GM21423 (cell line): ENCODE data around the gene CALML5.
"Not testable (repeated sequence)": the region's sequence is repeated elsewhere in the genome, so short reads cannot be mapped to it uniquely, and the experiment has no call there.

Source experiments
- ATAC-seq: cut with Tn5 transposase; IDR thresholded peaks from one replicate; pipeline ENCODE4 v1.9.1; 2021; ENCODE audit warnings: mild to moderate bottlenecking, moderate library complexity; ENCODE audit not compliant: unreplicated experiment

Gene CALML5

GRCh38 chr10:5485948-5486852, 13.2 kb downstream of the CALML5 start:
- ATAC-seq, result no peak

GRCh38 chr10:5485290-5485689, 14.1 kb downstream of the CALML5 start:
- ATAC-seq, result no peak

- no peak for ATAC-seq
Observed at GRCh38 chr10:5484205-5484604, 15.2 kb downstream of the CALML5 start.

GRCh38 chr10:5482016-5482415, 17.4 kb downstream of the CALML5 start:
- no peak for ATAC-seq

GRCh38 chr10:5481121-5481520, 18.2 kb downstream of the CALML5 start:
- no peak for ATAC-seq

GRCh38 chr10:5480162-5480941, 19.0 kb downstream of the CALML5 start:
- no peak for ATAC-seq

- ATAC-seq, result no peak
Observed at GRCh38 chr10:5479481-5480161, 19.7 kb downstream of the CALML5 start.

GRCh38 chr10:5478694-5479305, 20.6 kb downstream of the CALML5 start:
- ATAC-seq, result no peak

GRCh38 chr10:5477948-5478693, 21.2 kb downstream of the CALML5 start:
- ATAC-seq, result no peak

- ATAC-seq, result no peak
Observed at GRCh38 chr10:5476918-5477525, 22.3 kb downstream of the CALML5 start.

- not testable (repeated sequence) for ATAC-seq
Observed at GRCh38 chr10:5475974-5476807, 23.2 kb downstream of the CALML5 start.

GRCh38 chr10:5475088-5475487, 24.3 kb downstream of the CALML5 start:
- not testable (repeated sequence) for ATAC-seq

- not testable (repeated sequence) for ATAC-seq
Observed at GRCh38 chr10:5474642-5475041, 24.7 kb downstream of the CALML5 start.

- ATAC-seq, result no peak
Observed at GRCh38 chr10:5470062-5470751, 29.2 kb downstream of the CALML5 start.

GRCh38 chr10:5469353-5470061, 29.9 kb downstream of the CALML5 start:
- ATAC-seq, result no peak

- ATAC-seq, result no peak
Observed at GRCh38 chr10:5468262-5469106, 30.9 kb downstream of the CALML5 start.
